WERI-Rb-1 (cell line): Measurements from ENCODE around the gene FGD5.
A peak's percentile ranks its signal among the peaks of the same experiment; 100 is the strongest.

ENCODE experiments used
- DNase-seq: peaks from one replicate; pipeline ENCODE4 v3.0.0-alpha.2; 2020
- H3K27ac ChIP-seq: fragments of 250-450 bp; sonication (Bioruptor Pico); 2 replicates; pipeline ENCODE4 v1.5.1; 2020; ENCODE audit warnings: mild to moderate bottlenecking, moderate library complexity
- H3K27me3 ChIP-seq: fragments of 250-450 bp; sonication (Bioruptor Pico); 2 replicates; pipeline ENCODE4 v1.5.1; 2021; ENCODE audit warnings: mild to moderate bottlenecking, low read depth, moderate library complexity; ENCODE audit not compliant: insufficient read depth, severe bottlenecking
- H3K36me3 ChIP-seq: fragments of 250-450 bp; sonication (Bioruptor Pico); 2 replicates; pipeline ENCODE4 v1.5.1; 2020; ENCODE audit warnings: mild to moderate bottlenecking, moderate library complexity
- H3K4me3 ChIP-seq: 2 replicates; pipeline ENCODE4 v1.5.1; 2011; ENCODE audit warnings: low read depth, mild to moderate bottlenecking, control low read depth, low read length
- H3K9me3 ChIP-seq: fragments of 250-450 bp; sonication (Bioruptor Pico); 2 replicates; pipeline ENCODE4 v1.5.1; 2021; ENCODE audit warnings: mild to moderate bottlenecking, moderate library complexity; ENCODE audit not compliant: severe bottlenecking
- TF ChIP-seq, protein P1 (sequence below): IDR thresholded peaks from 2 replicates; pipeline ENCODE4 v1.5.1; 2011; ENCODE audit warnings: low read depth, mild to moderate bottlenecking, control low read depth, inconsistent platforms, low read length

Gene FGD5

DNA sequence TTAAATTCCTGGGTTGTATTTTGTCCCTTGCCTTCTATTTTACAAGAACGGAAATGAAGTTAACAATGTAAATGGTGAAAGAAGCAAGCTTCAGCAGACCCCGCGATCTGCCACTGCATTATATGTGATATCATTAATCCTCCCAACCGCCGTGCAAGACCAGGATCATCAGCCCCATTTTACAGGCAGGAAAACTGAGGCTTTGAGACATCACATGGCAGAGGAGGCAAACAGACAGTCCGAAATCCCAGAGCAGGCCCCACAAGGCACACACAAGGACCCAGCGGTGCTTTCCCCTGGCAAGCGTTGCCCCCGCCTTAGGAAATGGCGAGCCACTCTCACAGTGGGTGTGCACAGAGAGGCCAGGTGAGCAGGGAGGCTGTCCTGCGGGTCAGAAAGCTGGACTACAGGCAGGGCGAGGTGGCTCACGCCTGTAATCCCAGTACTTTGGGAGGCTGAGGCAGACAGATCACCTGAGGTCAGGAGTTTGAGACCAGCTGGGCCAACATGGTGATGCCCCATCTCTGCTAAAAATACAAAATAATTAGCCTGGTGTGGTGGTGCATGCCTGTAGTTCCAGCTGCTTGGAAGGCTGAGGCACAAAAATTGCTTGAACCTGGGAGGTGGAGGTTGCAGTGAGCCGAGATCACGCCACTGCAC is 16.2 kb downstream of the FGD5 start:
- Histone ChIP-seq H3K4me3 (no peak overlapping the region), H3K9me3 (no peaks in the 10 kb centered on the region), H3K36me3 (no peaks in the 10 kb centered on the region), H3K27ac (no peak overlapping the region), H3K27me3 (peaks cover 55% of the 10 kb centered on the region)
- DNase-seq, result no peak
- TF ChIP-seq, protein P1, sequence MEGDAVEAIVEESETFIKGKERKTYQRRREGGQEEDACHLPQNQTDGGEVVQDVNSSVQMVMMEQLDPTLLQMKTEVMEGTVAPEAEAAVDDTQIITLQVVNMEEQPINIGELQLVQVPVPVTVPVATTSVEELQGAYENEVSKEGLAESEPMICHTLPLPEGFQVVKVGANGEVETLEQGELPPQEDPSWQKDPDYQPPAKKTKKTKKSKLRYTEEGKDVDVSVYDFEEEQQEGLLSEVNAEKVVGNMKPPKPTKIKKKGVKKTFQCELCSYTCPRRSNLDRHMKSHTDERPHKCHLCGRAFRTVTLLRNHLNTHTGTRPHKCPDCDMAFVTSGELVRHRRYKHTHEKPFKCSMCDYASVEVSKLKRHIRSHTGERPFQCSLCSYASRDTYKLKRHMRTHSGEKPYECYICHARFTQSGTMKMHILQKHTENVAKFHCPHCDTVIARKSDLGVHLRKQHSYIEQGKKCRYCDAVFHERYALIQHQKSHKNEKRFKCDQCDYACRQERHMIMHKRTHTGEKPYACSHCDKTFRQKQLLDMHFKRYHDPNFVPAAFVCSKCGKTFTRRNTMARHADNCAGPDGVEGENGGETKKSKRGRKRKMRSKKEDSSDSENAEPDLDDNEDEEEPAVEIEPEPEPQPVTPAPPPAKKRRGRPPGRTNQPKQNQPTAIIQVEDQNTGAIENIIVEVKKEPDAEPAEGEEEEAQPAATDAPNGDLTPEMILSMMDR, result no peak

DNA sequence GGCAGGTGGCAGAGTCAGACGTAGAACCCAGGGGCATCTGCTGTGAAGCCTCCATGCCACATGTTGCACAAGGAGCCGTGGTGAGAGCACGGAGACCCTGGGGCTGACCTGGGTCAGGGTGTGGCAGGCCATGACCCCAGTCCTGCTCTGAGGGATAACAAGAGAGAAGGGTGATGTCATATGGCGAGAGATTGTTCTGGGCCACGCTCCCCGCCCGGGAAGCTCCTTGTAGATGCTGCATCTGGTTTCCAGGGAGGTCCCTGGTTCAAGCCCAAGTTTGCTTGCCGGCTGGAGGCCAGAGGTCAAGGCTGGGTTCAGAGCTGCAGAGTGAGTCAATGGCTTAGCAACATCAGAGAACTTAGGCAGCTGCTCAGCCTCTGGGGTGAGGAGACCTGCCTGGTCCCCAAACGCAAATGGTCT is 17.3 kb downstream of the FGD5 start:
- no peak overlapping the region for H3K4me3 ChIP-seq
- H3K27ac ChIP-seq, result no peak overlapping the region
- H3K9me3 ChIP-seq, result no peaks in the 10 kb centered on the region
- peaks cover 55% of the 10 kb centered on the region for H3K27me3 ChIP-seq
- DNase-seq, result no peak
- TF ChIP-seq, protein P1, result no peak
- H3K36me3 ChIP-seq, result no peaks in the 10 kb centered on the region

DNA sequence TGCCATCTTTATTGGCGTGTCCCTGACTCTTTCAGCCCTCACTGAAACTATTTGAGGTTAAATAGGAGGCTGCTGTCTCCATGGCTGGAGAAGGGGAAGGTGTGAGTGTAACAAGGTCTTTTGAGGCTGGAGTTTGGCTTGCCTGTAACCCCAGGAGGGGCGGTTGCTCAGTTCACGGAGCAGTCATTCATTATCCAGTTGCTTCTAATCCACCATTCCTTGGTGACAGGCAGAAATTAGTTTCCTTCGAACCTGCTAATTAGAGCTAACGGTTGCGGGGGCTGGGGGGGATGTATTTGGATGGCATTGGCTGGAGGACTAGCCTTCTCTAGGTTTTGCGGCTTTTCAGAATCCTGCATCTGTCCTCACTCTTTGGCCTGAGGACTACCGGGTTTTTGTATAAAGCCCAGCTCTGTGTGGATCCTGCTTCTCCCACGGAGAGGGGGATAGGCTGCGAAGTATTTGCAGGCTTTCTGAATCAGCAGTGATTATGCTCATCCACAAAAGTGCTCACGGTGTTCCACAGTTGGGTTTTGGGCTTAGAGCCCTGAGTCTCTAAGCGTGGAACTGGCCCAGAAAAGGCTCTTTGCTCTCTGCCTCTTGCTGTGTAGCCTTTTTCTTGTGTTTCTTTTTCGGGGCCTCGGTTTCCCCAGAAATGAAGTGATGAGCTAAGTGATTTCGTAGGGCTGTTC is 18.6 kb downstream of the FGD5 start:
- Histone ChIP-seq H3K9me3 (no peaks in the 10 kb centered on the region), H3K4me3 (no peak overlapping the region), H3K27ac (no peak overlapping the region), H3K36me3 (no peaks in the 10 kb centered on the region), H3K27me3 (peaks cover 48% of the 10 kb centered on the region)
- DNase-seq, result no peak
- TF ChIP-seq, protein P1, result no peak

DNA sequence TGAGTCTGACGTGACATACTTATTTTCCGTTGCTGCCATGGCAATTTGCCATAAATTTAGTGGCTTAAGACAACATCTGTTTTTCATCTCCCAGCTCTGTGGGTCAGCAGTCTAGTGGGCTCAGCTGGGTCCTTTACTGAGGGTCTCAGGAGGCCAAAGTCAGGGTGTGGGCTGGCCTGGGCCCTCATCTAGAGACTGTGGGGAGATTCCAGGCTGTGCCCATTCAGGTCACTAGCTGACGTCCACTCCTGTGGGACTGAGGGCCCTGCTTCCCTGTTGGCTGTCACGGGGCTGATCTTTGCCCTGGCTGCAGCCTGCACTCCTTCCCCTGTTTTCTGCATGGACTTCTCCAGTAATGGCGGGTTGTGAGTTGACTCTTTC is 19.1 kb downstream of the FGD5 start:
- H3K27me3 ChIP-seq, result peaks cover 45% of the 10 kb centered on the region
- TF ChIP-seq, protein P1, result no peak
- H3K9me3 ChIP-seq, result no peaks in the 10 kb centered on the region
- no peaks in the 10 kb centered on the region for H3K36me3 ChIP-seq
- no peak overlapping the region for H3K4me3 ChIP-seq
- DNase-seq, result no peak
- no peak overlapping the region for H3K27ac ChIP-seq

DNA sequence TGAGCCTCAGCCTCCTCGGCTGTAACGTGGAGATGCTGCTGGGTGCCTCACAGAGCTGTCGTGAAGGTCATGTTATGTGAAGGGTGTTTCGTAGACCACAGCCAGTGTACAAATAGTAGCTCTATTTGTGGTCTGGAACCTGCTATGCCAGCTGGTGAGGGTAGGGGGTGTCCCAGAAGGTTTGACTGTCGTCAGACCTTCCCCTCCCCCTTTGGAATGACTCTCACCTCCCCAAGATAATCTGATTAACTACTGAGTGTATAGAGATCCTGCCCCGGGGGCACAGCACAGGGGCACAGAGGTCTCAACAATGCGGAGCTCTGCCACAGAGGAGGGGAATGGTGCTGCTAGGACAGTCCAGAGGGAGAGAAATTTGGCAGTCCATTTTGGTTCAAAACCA is 20.5 kb downstream of the FGD5 start:
- TF ChIP-seq, protein P1, result 0 out of 2 replicates have a peak, but pooled peaks have one; percentile 28
- Histone ChIP-seq H3K27me3 (peaks cover 40% of the 10 kb centered on the region), H3K27ac (no peak overlapping the region), H3K9me3 (no peaks in the 10 kb centered on the region), H3K36me3 (no peaks in the 10 kb centered on the region), H3K4me3 (no peak overlapping the region)
- DNase-seq, result peak; percentile 62
